Vein endothelial cell (primary cell): ENCODE data around the gene MRPL37. TPM values are rescaled to one million over a fixed set of nuclear protein-coding genes. Genes with fewer than 3 reads are reported as not detected.

ENCODE experiments used
- total RNA-seq: library from RNA; depleted of rRNA; stranded (reverse); fragments of >200 nt; gene quantifications from 2 replicates; pipeline ENCODE4 v1.2.3, GENCODE V29; 2012

The MRPL37 gene
- total RNA-seq = 116 and 137 TPM in 2 replicates

DNA sequence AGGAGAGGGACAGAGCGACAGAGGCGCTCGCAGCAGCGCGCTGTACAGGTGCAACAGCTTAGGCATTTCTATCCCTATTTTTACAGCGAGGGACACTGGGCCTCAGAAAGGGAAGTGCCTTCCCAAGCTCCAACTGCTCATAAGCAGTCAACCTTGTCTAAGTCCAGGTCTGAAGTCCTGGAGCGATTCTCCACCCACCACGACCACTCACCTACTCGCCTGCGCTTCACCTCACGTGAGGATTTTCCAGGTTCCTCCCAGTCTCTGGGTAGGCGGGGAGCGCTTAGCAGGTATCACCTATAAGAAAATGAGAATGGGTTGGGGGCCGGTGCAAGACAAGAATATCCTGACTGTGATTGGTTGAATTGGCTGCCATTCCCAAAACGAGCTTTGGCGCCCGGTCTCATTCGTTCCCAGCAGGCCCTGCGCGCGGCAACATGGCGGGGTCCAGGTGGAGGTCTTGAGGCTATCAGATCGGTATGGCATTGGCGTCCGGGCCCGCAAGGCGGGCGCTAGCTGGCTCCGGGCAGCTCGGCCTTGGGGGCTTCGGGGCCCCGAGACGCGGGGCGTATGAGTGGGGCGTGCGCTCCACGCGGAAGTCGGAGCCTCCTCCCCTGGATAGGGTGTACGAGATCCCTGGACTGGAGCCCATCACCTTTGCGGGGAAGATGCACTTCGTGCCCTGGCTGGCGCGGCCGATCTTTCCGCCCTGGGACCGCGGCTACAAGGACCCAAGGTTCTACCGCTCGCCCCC, at the start of gene MRPL37, which contains the start of gene CYB5RL:
MRPL37 (plus strand) TSS at position 403 of the 754 bp plus-strand sequence; CDS start at position 480, 77 bp downstream.
CYB5RL (minus strand) TSS at position 266 of the 754 bp plus-strand sequence. CDS start 4,414 bp downstream, outside the sequence.

DNA sequence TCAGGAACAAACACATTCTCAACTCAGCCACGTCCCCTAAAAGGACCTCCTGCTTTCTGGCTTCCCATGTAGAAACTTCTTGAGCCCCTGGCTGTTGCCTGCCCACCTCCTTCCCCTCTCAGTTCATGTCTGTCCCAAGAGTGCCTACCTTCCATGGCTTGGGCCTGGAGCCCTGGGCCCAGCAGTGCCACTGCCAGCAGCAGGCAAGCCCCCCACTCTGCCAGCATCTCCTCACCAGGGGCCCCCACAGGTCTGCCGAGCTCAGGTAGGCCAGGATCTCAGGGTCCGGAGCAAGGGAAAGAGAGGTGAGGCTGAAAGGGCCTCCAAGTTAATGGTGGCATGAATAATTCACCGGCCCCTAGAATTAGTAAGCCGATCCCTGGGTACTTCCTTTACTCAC, 47.3 kb upstream of the MRPL37 start, which contains the start of gene CDCP2:
CDCP2 (minus strand) TSS at position 305 of the 400 bp plus-strand sequence; CDS start at position 227, 78 bp downstream.

Other genes starting within 250 kb of the MRPL37 start
- not detected in 2 replicates for gene LDLRAD1, start 182.0 kb upstream of the MRPL37 start, total RNA-seq
- 178 and 179 TPM in 2 replicates for gene TMEM59, start 147.0 kb upstream of the MRPL37 start, total RNA-seq
- 2.8 and 2.9 TPM in 2 replicates for gene TCEANC2, start 146.6 kb upstream of the MRPL37 start, total RNA-seq
- gene CDCP2, start 47.2 kb upstream of the MRPL37 start, total RNA-seq = not detected in 2 replicates
- gene CYB5RL, start 137 bp upstream of the MRPL37 start, total RNA-seq = 5.4 and 5.6 TPM in 2 replicates
- 22.6 and 23.5 TPM in 2 replicates for gene SSBP3, start 206.2 kb downstream of the MRPL37 start, total RNA-seq